Forelimb muscle (tissue), 1 donor: ENCODE measurements around the gene LRMDA. TPM values are rescaled to one million over a fixed set of nuclear protein-coding genes. Genes with fewer than 3 reads are reported as not detected.

Source experiments
- DNase-seq: peaks from one replicate; pipeline ENCODE4 v3.0.0-alpha.2; 2013; ENCODE audit warnings: low read depth
- polyA plus RNA-seq: library from polyadenylated mRNA; unstranded; fragments of 120-200 nt; gene quantifications from one replicate; pipeline ENCODE4 v1.2.1, GENCODE V29; 2013; ENCODE audit not compliant: insufficient read length

LRMDA gene
- polyA plus RNA-seq, 1 donor, result 5.1 TPM

DNA sequence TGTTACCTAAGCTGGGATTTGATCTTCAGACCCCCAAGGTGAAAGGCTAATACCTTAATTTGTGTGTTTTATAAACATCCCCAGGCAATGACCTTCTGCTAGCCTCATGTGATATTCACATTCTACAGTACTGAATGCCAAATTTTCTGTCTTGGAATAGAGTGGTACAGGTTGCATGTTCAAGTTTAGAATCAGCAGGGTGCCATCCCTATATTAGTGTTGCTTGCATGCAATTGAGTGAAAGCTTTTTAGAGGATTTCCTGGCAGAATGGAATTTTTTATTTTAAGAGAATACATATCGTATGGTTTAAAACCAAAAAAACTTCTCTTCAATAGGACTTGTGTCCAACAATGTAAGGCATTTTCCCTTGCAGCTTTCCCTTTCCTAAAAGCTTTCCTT lies 107.3 kb downstream of the LRMDA start:
- no peak for DNase-seq

- DNase-seq, result no peak
Observed at GRCh38 chr10:75540357-75540966, 109.0 kb downstream of the LRMDA start.

DNA sequence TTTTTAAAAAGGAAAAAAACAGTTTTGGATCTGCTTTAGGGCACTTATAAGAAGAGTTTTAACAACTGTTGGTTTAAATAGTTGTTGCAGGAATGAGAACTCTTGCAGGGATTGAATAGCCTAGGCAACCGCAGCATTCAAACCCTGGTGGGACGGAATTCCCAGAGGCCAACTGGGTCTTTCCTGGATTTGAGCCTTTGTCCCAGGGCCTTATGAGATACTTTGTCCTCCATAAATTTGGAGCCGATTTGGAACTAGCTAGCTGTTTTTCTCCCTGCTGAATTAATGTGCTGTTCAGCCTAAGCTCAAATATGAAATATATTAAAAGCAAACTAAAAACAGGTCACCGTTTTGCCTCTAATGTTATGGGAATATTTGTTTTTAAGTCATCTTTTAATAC lies 109.6 kb downstream of the LRMDA start:
- no peak for DNase-seq

DNA sequence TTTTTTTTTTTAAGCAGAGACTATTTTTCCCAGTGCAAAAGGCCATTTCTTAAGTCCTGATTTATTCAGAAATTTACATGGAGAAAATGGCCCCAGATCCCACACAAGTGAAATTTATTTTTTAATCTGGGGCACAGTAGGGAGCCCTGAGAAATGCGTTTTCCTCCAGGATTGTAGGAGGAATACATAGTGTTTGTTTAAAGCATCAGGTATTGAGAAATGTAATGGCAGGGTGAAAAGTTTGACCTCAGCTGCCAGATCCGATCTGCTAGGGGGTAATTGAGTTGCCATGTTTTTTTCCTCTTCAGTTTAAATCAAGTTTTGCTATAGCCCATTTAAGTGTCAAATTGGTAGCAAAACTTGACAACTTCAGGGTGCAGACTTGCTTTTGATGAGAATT lies 110.0 kb downstream of the LRMDA start:
- DNase-seq, result no peak

GRCh38 chr10:75542084-75542483 lies 110.7 kb downstream of the LRMDA start:
- DNase-seq, result no peak

- no peak for DNase-seq
Observed at GRCh38 chr10:75542906-75543305, 111.5 kb downstream of the LRMDA start.

GRCh38 chr10:75544386-75544785 lies 113.0 kb downstream of the LRMDA start:
- no peak for DNase-seq

- DNase-seq, result no peak
Observed at GRCh38 chr10:75544993-75545706, 113.7 kb downstream of the LRMDA start.

DNA sequence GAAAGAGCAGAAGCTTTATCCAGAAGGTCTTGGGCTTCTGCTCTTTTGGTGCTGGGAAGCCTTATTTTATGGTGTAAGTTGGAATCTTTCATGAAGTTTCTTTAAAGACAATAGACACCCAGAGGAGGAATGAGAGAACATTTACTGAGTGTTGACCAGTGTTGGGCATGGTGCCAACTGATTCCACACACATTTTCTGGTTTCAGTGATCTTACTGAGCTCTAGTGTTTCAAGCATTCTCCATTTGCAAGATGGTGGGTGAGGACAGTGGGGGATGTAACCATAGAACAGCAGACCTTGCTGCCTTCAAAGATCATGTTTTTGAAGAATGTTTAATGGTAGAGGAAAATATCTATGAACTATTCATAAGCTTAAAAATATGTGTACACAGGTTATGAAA lies 114.6 kb downstream of the LRMDA start:
- DNase-seq, result no peak

DNA sequence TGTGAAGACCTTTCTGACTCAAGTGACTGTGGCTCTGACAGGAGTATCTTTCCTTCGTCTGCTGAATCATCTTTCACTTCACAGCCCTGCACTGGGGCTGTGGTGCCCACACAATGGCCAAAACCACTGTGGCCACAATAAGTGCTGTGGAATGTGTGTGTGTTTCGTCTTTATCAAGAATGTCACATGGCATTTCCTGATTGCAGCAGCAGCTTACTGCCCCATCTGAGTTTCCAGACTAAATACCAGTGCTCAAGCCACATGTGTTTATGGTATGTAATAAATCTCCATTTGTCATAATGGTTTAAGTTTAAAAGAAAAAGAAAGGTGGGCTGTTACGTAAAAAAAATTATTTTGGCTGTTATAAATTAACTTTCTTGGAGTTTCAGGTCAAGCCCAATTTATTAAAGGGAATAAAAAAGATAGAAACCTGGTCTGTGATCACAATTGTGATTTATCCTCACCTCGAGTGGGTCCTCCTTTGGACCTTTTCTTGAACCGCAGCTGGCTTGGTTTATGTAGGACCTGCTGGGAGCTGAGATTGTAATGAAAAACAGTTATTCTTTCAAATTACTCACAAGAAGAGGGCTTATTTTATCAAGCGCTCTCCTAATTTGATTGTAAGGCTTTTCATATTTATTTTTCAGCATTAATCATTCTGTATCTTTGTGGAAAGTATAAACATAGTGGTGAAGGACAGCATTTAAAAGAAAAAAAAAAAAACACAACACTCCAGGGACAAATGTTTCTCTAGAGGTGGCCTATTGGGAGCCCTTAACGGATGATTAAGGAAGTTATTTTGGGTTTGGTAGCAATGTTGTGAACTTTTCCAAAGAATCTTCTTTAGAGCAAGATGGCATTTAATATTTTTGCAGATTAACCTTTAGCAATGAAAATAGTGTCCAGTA lies 116.2 kb downstream of the LRMDA start:
- DNase-seq, result no peak

GRCh38 chr10:75548356-75548755 lies 116.9 kb downstream of the LRMDA start:
- DNase-seq, result no peak

DNA sequence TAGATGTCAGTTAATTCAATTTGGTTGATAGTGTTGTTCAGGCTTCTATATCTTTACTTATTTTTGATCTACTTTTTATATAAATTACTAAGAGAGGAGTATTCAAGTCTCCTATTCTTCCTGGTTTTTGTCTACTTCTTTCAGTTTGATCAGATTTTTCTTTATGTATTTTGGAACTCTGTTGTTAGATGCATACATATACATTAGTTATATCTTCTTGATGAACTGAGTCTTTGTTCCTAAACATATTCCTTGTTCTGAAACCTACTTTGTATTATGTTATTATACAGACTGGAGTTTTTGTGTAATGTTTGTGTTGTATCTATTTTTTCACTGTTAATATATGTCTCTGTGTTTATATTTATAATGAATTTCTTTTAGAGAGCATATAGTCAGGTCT lies 118.8 kb downstream of the LRMDA start:
- no peak for DNase-seq

DNA sequence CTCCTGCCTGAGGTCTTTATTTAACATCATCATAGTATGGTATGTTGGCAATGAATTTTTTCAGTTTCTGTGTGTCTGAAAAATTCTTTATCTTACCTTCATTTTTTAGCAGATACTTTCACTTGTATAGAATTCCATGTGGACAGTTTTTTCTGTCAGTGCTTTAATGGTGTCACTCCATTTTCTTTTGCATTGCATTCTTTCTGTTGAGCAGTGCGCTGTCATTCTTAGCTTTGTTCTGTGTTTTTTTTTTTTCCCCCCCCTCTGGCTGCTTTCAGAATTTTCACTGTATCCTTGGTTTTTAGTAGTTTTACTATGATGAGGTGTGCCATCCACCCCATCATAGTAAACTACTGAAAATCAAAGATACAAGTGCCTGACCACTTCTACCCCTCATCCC lies 120.7 kb downstream of the LRMDA start:
- DNase-seq, result no peak

- DNase-seq, result no peak
Observed at GRCh38 chr10:75553550-75553949, 122.1 kb downstream of the LRMDA start.

GRCh38 chr10:75555323-75555722 lies 123.9 kb downstream of the LRMDA start:
- DNase-seq, result no peak

- DNase-seq, result no peak
Observed at GRCh38 chr10:75556320-75556719, 124.9 kb downstream of the LRMDA start.

- no peak for DNase-seq
Observed at GRCh38 chr10:75565286-75566251, 134.1 kb downstream of the LRMDA start.

GRCh38 chr10:75568450-75569130 lies 137.2 kb downstream of the LRMDA start:
- DNase-seq, result no peak

DNA sequence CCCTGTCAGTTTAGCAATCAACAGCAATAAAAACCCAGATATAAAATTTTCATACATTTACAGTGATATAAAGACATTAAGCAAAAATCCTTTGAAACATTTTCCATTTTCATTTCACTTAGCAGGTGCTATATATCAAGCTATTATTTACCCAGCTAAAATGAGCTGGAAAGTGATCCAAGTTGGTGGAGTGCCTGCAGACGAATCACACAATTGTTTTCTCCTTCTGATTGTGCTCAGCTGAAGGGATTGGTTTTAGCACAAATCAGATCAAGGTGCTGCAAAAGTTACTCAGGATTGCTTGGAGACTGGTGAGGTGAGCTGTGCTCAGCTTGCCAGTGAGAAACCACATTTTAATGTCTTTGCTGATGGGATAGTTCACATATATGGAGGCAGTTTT lies 138.1 kb downstream of the LRMDA start:
- no peak for DNase-seq

GRCh38 chr10:75572478-75572877 lies 141.1 kb downstream of the LRMDA start:
- no peak for DNase-seq

DNA sequence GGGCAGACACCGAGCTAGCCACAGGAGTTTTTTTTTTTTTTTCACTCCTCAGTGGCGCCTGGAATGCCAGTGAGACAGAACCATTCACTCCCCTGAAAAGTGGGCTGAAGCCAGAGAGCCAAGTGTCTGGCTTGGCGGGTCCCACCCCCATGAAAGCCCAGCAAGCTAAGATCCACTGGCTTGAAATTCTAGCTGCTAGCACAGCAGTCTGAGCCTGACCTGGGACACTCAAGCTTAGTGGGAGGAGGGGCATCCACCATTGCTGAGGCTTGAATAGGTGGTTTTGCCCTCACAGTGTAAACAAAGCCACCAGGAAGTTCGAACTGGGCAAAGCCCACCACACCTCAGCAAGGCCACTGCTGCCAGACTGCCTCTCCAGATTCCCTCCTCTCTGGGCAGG lies 144.5 kb downstream of the LRMDA start:
- DNase-seq, result no peak
